ENCODE data around the gene CDK4.

- no peak for TF ChIP-seq CTCF (conservative IDR thresholded peaks at IDR 0.05; ENCODE audit: low read depth, low read length)
- TF ChIP-seq FOS (IDR thresholded peaks at IDR 0.05; ENCODE audit: low read depth, low read length), result no peak
- no peak for TF ChIP-seq POLR2A (IDR thresholded peaks at IDR 0.05; ENCODE audit: low read depth, low read length)
- no peak for TF ChIP-seq BHLHE40 (IDR thresholded peaks at IDR 0.05; ENCODE audit: low read depth, low read length)
These were observed 6.6 kb downstream of the CDK4 start for GRCh38 chr12:57745485-57745881.

Data from IMR-90 (cell line).